GM19455 (cell line): ENCODE results near the gene TMC4.
A peak's percentile ranks its signal among the peaks of the same experiment; 100 is the strongest.
"Not testable (repeated sequence)": the region's sequence is repeated elsewhere in the genome, so short reads cannot be mapped to it uniquely, and the experiment has no call there.

Experiments used
- ATAC-seq: cut with Tn5 transposase; IDR thresholded peaks from one replicate; pipeline ENCODE4 v1.9.1; 2021; ENCODE audit not compliant: unreplicated experiment

TMC4 gene

DNA sequence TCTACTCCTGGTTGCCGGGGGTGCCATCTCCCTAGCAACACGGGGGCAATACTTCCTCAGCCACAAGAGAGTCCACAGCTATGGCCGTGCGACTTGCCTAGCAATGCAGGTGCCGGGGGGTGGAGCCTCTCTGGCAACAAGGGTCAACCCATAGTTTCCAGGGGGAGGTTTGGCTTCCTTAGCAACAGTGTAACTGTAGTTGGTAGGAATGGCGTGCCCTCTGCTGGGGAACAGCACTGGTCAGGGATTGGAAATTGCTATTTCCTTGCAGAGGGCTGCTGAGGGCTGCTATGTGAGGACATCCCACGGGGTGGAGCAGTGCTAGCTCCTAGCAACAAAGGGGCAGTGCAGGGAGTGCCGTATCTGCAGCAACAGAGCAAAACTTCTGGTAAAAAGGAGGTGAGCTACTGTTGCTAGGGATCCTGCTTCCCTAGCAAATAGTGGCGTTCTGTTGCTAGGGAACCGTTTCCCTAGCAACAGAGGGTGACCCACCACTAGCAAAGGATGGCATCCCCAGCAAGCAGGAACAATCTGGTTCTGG is 7.0 kb upstream of the TMC4 start:
- ATAC-seq, result no peak

DNA sequence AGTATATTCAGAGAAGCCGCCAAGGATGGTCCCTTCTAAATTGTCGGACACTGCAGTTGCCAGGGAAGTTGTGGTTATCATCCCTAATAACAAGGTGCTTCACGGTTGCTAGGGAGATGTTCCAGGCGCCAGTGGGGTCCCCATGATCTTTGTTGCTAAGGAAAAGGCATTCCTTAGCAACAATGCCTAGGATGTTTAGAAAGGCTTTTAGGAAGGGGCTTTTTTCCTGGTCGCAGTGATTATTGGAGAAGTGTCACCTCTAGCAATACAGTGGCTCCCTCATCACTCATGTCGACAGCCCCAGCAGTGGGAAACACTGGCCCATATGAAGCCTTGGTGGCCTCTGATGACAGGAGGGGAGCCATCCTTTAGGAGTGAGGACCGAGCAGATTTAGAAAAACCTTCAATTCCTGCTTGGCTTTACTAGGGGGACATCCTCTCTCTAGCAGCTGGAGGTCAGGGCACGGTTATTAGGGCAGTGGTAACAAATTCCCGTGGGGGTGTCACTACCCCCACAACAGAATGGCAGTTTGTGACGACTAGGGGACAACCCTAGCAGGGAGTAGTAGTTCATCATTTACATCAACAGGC is 6.4 kb upstream of the TMC4 start:
- ATAC-seq, result no peak

DNA sequence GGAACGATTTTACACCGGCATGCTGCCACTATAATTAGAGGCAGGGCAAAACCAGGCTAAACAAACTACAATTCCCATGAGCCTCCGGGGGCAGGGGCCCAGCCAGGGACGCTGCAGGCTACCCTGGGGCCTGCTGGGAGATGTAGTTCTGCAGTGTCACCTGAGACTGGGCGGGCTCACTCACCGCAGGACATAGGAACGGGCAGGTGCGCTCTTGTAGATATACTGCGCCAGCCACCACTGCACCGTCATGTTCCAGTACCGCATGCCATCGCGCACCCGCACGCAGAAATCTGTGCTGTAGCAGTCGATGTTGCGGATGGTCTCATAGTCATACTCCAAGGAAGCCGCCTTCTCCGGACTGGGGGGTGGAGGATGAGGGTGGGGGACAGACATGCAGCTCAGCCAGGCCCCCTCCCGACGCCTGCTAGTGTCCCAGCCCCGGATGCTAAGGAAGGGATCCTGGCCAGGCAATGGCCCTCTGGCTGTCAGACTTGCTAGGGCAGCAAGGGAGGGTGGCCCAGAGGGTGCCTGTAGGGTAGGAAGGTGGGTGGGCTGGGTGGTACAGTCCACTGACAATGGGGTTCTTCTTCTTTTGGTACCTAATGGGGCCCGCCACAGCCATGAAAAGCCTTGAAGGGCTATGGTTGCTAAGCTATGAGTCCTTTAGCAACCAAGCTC is 5.8 kb upstream of the TMC4 start:
- no peak for ATAC-seq

DNA sequence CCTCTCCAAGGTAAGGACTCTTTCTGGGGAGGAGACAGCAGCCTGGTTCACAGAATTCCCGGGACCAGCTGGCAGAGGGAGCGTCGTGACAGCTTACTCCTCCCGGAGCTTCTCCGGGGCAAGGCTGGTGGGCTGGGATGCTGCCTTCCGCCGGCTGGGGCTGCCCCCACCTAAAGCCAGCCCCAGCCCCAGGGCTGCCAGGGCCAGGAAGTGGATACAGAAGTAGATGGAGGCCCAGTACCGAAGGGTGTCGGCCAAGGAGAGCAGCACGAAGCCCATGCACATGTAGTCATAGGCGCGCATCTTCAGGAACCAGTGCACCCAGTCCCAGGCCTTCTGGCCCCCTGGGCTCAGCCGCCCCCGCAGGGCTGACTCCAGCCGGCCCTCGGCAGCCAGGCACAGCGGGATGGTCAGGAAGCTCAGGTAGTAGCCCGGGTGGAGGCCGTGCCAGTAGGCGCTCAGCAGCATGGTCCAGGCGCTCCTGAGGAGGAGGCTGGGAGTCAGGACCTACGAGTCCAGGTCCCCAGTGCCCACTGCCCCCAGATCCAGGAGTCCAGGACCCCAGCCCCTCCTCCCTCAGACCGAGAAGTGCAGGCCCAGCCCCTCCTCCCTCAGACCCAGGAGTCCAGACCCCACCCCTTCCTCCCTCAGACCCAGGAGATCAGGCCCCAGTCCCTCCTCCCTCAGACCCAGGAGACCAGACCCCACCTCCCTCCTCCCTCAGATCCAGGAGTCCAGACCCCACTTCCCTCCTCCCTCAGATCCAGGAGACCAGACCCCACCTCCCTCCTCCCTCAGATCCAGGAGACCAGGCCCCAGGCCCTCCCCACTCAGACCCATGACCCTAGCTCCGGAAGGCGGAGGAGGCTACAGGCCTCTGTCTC is 1.2 kb upstream of the TMC4 start:
- no peak for ATAC-seq

DNA sequence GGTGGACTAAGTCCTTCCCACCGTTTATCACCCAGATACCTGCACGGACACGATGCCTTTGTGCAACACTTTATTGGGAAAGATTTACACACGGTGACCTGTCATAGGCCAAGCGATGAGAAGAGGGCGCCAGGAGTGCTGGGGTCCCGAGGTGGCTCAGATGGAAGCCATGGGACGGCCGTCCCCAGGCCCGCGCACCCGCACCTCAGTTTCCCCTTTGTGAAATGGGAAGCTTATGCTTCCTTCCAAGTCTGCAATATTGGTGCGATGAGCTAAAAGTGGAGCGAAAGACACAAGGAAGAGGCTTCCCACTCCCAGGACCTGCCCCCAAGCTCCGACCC is 369 bp upstream of the TMC4 start:
- ATAC-seq, result no peak

- not testable (repeated sequence) for ATAC-seq
These were observed 1.1 kb downstream of the TMC4 start for GRCh38 chr19:54171736-54172431.

DNA sequence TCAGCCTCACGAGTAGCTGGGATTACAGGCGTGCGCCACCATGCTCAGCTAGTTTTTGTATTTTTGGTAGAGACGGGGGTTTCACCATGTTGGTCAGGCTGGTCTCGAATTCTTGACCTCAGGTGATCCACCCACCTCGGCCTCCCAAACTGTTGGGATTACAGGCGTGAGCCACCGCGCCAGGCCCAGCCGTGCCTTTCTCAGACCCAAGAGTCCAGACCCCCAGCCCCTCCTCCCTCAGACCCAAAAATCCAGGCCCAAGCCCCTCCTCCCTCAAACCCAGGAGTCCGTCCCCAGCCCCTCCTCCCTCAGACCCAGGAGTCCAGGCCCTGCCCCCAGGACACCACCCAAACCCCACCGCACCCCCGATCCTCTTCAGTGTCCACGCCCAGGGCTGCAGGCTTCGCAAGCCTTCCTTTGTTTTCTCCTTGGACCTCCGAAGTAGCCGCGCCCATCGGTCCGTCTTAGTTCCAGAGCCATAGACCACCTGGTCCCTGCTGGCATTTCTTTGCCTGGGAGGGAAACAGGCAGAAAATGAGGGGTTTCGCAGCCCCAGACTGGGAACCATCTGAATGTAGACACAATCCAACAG is 3.7 kb downstream of the TMC4 start:
- ATAC-seq, result no peak

DNA sequence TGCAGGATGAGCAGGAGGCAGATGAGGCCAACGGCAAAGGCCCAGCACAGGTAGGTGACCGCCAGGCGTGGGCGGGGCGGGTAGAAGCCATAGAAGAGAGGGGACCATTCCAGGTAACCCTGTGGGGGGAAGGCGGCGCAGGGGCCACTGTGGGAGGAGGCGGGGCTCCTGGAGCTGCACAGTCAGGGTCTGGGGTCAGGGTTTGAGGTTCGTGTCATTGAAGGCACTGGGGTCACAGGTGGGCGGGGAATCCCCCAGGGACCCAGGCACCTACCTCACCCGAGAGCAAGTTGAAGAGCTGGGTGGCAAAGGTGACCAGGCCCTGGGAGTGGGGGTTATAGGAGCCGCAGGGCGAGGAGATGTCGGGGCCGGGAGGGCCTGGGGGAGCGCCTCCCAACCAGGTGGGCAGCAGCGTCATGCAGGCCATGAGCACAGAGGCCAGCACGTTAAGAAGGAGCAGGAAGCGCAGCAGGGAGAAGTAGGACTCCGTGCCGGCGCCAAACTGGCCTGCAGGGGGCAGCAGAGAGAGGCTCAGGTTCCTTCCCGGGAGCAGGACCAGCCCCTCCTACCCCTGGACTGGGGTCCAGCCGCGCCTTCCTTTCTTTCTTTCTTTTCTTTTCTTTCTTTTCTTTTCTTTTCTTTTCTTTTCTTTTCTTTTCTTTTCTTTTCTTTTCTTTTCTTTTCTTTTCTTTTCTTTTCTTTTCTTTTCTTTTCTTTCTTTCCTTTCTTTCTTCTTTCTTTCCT is 4.6 kb downstream of the TMC4 start:
- no peak for ATAC-seq

DNA sequence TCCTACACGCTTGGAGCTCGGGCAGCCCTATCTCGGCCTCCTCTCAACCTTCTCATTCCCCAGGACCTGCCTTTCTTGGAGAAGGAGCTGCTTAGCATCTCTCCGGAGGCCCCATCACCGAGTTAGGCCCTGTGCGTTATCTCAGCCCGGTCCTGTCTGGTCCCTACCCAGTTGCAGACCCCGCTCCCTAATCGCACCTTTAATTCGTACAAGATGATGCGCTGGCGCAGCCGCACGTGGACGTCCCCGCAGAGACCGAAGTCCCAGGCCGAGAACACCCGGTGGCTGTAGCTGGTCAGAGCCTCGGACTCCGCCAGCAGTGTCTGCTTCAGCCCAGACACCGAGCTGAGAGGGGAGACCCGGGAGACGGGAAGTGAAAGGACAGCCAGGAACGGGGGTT is 7.7 kb downstream of the TMC4 start:
- no peak for ATAC-seq

GRCh38 chr19:54164369-54165068 is 8.4 kb downstream of the TMC4 start:
- ATAC-seq, result no peak

DNA sequence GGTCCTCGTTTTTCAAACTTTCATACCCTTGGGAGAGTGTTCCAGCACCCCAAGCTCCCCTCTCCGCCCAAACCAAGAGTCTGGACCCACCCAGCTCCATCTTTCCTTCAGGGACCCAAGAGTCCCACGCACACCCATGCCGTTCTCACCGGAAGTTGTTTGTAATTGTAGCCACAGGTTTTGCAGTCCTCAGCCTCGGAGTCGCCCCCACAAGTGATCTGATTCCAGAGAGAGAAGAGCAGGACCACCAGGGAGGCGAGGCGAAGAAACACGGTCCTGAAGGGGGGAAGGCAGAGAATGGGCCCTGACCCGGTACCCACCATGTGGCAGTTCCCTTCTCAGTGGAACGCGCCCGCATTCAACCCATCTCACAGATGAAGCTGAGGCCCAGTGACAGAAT is 10.1 kb downstream of the TMC4 start:
- ATAC-seq, result no peak

GRCh38 chr19:54162241-54162805 is 10.6 kb downstream of the TMC4 start:
- ATAC-seq, result no peak

- no peak for ATAC-seq
These were observed 12.1 kb downstream of the TMC4 start for GRCh38 chr19:54160854-54161253.

GRCh38 chr19:54160182-54160811 is 12.7 kb downstream of the TMC4 start:
- peak; percentile 2 for ATAC-seq

GRCh38 chr19:54159352-54160181 is 13.4 kb downstream of the TMC4 start, which contains the start of gene LENG1:
Gene LENG1, minus strand, starts transcription at chr19:54159721. Its CDS starts 26 bp downstream, at chr19:54159695.
- peak; percentile 89 for ATAC-seq

DNA sequence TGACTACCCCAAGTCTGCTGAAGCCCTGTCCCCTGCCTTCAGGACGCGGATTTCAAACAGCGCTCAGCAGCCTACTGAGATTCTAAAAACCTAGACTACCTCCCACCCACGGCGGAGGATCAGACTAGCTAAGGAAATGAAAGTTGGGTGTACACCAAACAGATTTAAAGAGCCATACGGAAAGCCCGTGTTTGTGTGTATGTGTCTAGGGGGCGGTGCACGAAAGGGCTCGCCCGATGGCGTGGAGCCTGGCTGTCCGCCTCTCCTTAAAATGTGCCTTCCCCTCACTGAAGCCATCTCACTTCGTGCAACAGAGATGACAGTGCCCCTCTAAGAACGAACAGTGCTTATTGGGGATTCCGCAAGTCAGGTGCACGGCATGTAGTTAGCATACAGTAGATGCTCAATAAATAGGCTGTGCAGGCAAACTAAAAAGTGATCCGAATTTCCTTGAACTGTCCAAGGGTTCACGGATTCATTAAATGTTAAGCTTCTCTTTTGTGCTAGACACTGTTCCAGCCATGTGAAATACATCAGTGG is 14.1 kb downstream of the TMC4 start:
- no peak for ATAC-seq

DNA sequence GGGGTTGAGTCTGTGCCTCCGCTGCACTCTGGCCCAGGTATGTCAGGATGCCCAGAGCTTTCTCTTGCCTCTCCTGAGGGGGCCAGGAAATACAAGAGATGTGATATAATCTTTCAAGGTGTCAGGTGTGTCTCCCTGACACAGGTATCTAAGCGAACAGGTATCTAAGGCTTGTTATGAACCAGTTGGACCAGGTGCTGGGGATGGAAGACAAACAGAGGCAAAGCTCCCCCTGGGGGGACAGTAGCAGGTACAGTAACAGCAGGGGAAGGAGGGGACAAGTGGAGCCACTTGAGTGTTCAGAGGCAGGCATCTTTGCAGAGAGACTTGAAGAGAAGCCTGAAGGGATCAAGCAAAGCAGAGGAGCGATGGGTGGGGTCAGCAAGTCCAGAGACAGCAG is 16.0 kb downstream of the TMC4 start:
- ATAC-seq, result no peak

DNA sequence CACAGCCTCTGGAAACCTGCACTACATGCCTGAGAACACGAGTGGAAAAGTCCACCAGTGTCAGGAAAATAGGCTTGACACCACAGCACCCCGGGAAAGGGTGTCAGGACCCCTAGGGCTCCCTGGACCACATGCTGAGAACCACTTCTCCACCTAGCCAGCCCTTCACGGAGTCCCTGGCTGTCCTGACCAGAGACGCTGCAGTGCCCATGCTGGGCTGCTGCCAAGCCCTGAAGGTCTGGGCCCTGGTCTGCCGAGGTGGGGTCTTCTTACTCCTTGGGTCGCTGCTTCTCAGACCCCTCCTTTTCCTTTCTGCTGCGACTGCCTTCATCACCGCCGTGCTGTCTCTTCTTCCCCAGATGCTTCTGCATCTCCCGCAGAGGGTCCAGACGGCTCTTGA is 16.5 kb downstream of the TMC4 start:
- no peak for ATAC-seq
